Measurements from ENCODE around the gene GNG7. TPM values are rescaled to one million over a fixed set of nuclear protein-coding genes. Genes with fewer than 3 reads are reported as not detected.
"Not testable (repeated sequence)": the region's sequence is repeated elsewhere in the genome, so short reads cannot be mapped to it uniquely, and the experiment has no call there.

GNG7 gene
- total and polyA plus RNA-seq, 8 donors: 4.0 to 8.8 (median 6.0) TPM

- 89 to 90% methylated on average over 18 of the region's 18 CpGs for WGBS, 2 donors
- no peak overlapping the region for H3K27ac ChIP-seq
- no peaks in the 10 kb centered on the region for H3K36me3 ChIP-seq
- ATAC-seq: no peak
- no peaks in the 10 kb centered on the region for H3K27me3 ChIP-seq
- H3K4me1 ChIP-seq: peaks cover 0 to 7% (median 4%) of the 10 kb centered on the region in 3 donors
- DNase-seq: peak in 1 of 6 donors; percentile 13
- TF ChIP-seq CTCF (IDR thresholded peaks at IDR 0.05): no peak
- H3K9me3 ChIP-seq: no peaks in the 10 kb centered on the region
- H3K4me3 ChIP-seq: no peak overlapping the region
- no peak for FAIRE-seq
- intact Hi-C loops (cut with DNase I): loop anchor here in 2 of 3 donors (5.0 to 10.0 kb wide), 2 partner anchors 140 to 148 kb away; no protein-coding TSS in a partner anchor
These were observed 89.8 kb downstream of the GNG7 start for GRCh38 chr19:2612619-2613249.

DNA sequence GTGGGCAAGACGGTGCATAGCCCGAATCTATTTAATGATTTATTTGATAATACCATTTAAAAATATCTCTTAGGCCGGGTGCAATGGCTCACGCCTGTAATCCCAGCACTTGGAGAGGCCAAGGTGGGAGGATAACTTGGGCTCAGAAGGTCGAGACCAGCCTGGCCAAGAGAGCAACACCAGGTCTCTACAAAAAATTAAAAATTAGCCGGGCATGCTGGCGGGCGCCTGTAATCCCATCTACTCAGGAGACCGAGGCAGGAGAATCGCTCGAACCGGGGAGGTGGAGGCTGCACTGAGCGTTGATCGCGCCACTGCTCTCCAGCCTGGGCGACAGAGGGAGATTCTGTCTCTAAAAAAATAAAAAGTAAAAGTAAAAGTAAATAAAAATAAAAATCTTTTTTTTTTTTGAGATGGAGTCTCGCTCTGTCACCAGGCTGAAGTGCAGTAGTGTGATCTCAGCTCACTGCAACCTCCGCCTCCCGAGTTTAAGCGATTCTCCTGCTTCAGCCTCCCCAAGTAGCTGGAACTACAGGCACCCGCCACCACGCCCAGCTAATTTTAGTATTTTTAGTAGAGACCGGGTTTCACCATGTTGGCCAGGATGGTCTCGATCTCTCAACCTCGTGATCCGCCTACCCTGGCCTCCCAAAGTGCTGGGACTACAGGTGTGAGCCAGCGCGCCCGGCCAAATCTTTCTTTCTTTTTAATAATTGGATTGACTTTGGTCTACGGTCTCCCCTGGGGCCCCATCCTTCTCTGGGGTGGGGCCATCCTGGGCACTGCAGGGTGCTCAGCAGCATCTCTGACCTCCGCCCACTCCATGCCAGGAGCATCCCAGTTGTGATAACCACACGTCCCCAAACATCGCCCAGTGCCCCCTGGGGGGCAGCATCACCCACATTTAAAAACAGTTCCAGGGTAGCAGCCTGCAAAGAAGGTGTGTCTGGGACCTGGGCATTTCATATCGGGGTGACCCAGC is 90.7 kb downstream of the GNG7 start:
- 62 to 68% methylated on average over 34 of the region's 34 CpGs for WGBS, 2 donors
- DNase-seq (peak in 1 of 6 donors; percentile 40), ATAC-seq (no peak), FAIRE-seq (no peak)
- peak overlapping the region in 1 of 4 donors; percentile 33 for H3K4me3 ChIP-seq
- no peaks in the 10 kb centered on the region for H3K27me3 ChIP-seq
- TF ChIP-seq CTCF (IDR thresholded peaks at IDR 0.05): no peak
- peaks cover 0 to 7% (median 4%) of the 10 kb centered on the region in 3 donors for H3K4me1 ChIP-seq
- H3K27ac ChIP-seq: peak overlapping the region in 3 of 4 donors; percentile 86 to 92 (median 87)
- no peaks in the 10 kb centered on the region for H3K36me3 ChIP-seq
- no peaks in the 10 kb centered on the region for H3K9me3 ChIP-seq
- intact Hi-C loops (cut with DNase I): loop anchor here in 2 of 3 donors (5.0 to 10.0 kb wide), 2 partner anchors 139 to 147 kb away; no protein-coding TSS in a partner anchor

- Histone ChIP-seq H3K9me3 (no peaks in the 10 kb centered on the region), H3K27me3 (no peaks in the 10 kb centered on the region), H3K27ac (peak overlapping the region; percentile 58 to 92 (median 86)), H3K36me3 (no peaks in the 10 kb centered on the region), H3K4me1 (peaks cover 0 to 7% (median 4%) of the 10 kb centered on the region in 3 donors), H3K4me3 (peak overlapping the region in 3 of 4 donors; percentile 14 to 34 (median 33))
- no peak for FAIRE-seq
- 9 to 11% methylated on average over 40 to 46 of the region's 46 CpGs for WGBS, 2 donors
- peak; percentile 91 to 100 (median 96) for DNase-seq
- intact Hi-C loops (cut with DNase I): loop anchor here in 2 of 3 donors (5.0 to 10.0 kb wide), 2 partner anchors 139 to 146 kb away; no protein-coding TSS in a partner anchor
- peak; percentile 91 to 95 (median 94) for ATAC-seq
- TF ChIP-seq CTCF (IDR thresholded peaks at IDR 0.05): peak; percentile 94 to 96 (median 96)
These were observed 91.6 kb downstream of the GNG7 start for GRCh38 chr19:2610637-2611482.

GRCh38 chr19:2609389-2610116 is 92.9 kb downstream of the GNG7 start:
- WGBS, 2 donors: 87 to 88% methylated on average over 20 of the region's 20 CpGs
- H3K36me3 ChIP-seq: no peaks in the 10 kb centered on the region
- no peaks in the 10 kb centered on the region for H3K27me3 ChIP-seq
- DNase-seq (peak in 3 of 6 donors; percentile 15 to 38 (median 37)), ATAC-seq (no peak), FAIRE-seq (no peak)
- H3K4me3 ChIP-seq: no peak overlapping the region
- intact Hi-C loops (cut with DNase I): loop anchor here in 2 of 3 donors (5.0 to 10.0 kb wide), 2 partner anchors 137 to 145 kb away; no protein-coding TSS in a partner anchor
- no peak for TF ChIP-seq CTCF (IDR thresholded peaks at IDR 0.05)
- no peak overlapping the region for H3K27ac ChIP-seq
- peaks cover 0 to 7% (median 4%) of the 10 kb centered on the region in 3 donors for H3K4me1 ChIP-seq
- no peaks in the 10 kb centered on the region for H3K9me3 ChIP-seq

DNA sequence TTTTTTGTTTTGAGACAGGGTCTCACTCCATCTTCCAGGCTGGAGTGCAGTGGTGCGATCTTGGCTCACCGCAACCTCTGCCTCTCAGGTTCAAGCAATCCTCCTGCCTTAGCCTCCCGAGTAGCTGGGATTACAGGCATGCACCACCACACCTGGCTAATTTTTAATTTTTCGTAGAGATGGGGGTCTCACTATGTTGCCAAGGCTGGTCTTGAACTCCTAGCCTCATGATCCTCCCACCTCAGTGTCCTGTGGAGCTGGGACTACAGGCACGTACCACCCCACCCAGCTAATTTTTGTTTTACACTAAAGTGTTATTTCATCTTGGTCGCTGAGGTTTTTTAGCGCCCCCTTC is 93.5 kb downstream of the GNG7 start:
- ATAC-seq; H3K27me3 ChIP-seq; FAIRE-seq; H3K27ac ChIP-seq; H3K4me3 ChIP-seq; intact Hi-C loops (cut with DNase I); H3K36me3 ChIP-seq; H3K4me1 ChIP-seq; H3K9me3 ChIP-seq: not testable (repeated sequence)
- 90 to 94% methylated on average over 7 of the region's 7 CpGs for WGBS, 2 donors
- DNase-seq: peak in 1 of 6 donors; percentile 27

Data from pancreas (tissue), 10 donors.